A549 (cell line): ENCODE results near the gene MKRN1.

Source experiments
- CEBPB ChIP-seq, 2 experiments: fragments of >200 bp in 1 of 2; sonication (Bioruptor Twin) in 1 of 2; formaldehyde crosslinking in 1 of 2; IDR thresholded peaks; 2 replicates each; pipeline ENCODE4 v1.6.1; 2012 to 2016
- ELK1 ChIP-seq: fragments of 150-350 bp; IDR thresholded peaks from 2 replicates; pipeline ENCODE4 v1.6.1; 2014; ENCODE audit warnings: low read depth, mild to moderate bottlenecking, low read length
- EP300 ChIP-seq, 2 experiments: fragments of >200 bp; sonication (Bioruptor Twin); formaldehyde crosslinking; IDR thresholded peaks; 2 replicates in 1 of 2; 3 replicates in 1 of 2; pipeline ENCODE4 v1.6.1; 2016 to 2017
- MAX ChIP-seq: IDR thresholded peaks from 2 replicates; pipeline ENCODE4 v1.6.1; 2012
- NFE2L2 ChIP-seq: fragments of 150-350 bp; conservative IDR thresholded peaks from 2 replicates; pipeline ENCODE4 v1.6.1; 2014; ENCODE audit warnings: low read length
- POLR2A ChIP-seq: IDR thresholded peaks from 2 replicates; pipeline ENCODE4 v1.6.1; 2012; ENCODE audit warnings: mild to moderate bottlenecking, low read length
- RAD21 ChIP-seq, 2 experiments: fragments of >200 bp in 1 of 2; sonication (Bioruptor Twin) in 1 of 2; formaldehyde crosslinking in 1 of 2; IDR thresholded peaks in 1 of 2; conservative IDR thresholded peaks in 1 of 2; 2 replicates in 1 of 2; 3 replicates in 1 of 2; pipeline ENCODE4 v1.6.1; 2012 to 2018; ENCODE audit warnings: inconsistent platforms in 1 of 2
- RNF2 ChIP-seq: fragments of 200-600 bp; sonication (generic); IDR thresholded peaks from 2 replicates; pipeline ENCODE4 v1.6.1; 2016; ENCODE audit warnings: low read depth, mild to moderate bottlenecking, antibody characterized with exemption, moderate library complexity, borderline replicate concordance
- SMC3 ChIP-seq: fragments of >200 bp; sonication (Bioruptor Twin); formaldehyde crosslinking; IDR thresholded peaks from 3 replicates; pipeline ENCODE4 v1.6.1; 2018; ENCODE audit warnings: inconsistent platforms
- TF ChIP-seq, protein P1 (sequence below): IDR thresholded peaks from 2 replicates; pipeline ENCODE4 v1.6.1; 2012; ENCODE audit warnings: low read depth, borderline replicate concordance
- TF ChIP-seq, protein P2 (sequence below): fragments of >200 bp; sonication (Bioruptor Twin); formaldehyde crosslinking; IDR thresholded peaks from 3 replicates; pipeline ENCODE4 v1.5.1; 2016

- TF ChIP-seq CEBPB (IDR thresholded peaks at IDR 0.05): no peak
- TF ChIP-seq, protein P1, sequence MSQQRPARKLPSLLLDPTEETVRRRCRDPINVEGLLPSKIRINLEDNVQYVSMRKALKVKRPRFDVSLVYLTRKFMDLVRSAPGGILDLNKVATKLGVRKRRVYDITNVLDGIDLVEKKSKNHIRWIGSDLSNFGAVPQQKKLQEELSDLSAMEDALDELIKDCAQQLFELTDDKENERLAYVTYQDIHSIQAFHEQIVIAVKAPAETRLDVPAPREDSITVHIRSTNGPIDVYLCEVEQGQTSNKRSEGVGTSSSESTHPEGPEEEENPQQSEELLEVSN: no peak
- no peak for TF ChIP-seq NFE2L2
- no peak for TF ChIP-seq SMC3
- TF ChIP-seq RAD21 (conservative IDR thresholded peaks at IDR 0.05 in 1 of 2, IDR thresholded peaks at IDR 0.05 in 1 of 2): no peak
- TF ChIP-seq, protein P2, sequence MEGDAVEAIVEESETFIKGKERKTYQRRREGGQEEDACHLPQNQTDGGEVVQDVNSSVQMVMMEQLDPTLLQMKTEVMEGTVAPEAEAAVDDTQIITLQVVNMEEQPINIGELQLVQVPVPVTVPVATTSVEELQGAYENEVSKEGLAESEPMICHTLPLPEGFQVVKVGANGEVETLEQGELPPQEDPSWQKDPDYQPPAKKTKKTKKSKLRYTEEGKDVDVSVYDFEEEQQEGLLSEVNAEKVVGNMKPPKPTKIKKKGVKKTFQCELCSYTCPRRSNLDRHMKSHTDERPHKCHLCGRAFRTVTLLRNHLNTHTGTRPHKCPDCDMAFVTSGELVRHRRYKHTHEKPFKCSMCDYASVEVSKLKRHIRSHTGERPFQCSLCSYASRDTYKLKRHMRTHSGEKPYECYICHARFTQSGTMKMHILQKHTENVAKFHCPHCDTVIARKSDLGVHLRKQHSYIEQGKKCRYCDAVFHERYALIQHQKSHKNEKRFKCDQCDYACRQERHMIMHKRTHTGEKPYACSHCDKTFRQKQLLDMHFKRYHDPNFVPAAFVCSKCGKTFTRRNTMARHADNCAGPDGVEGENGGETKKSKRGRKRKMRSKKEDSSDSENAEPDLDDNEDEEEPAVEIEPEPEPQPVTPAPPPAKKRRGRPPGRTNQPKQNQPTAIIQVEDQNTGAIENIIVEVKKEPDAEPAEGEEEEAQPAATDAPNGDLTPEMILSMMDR: no peak
- no peak for TF ChIP-seq RNF2
- TF ChIP-seq ELK1: no peak
- TF ChIP-seq EP300 (IDR thresholded peaks at IDR 0.05): no peak
- TF ChIP-seq POLR2A: no peak
- no peak for TF ChIP-seq MAX
These were observed 30.4 kb downstream of the MKRN1 start for GRCh38 chr7:140448781-140449480.
